Inflammatory macrophage treated with lipopolysaccharide for 4 hours (primary cell): Measurements from ENCODE around the gene C17orf67.
A peak's percentile ranks its signal among the peaks of the same experiment; 100 is the strongest.

ENCODE experiments used
- DNase-seq: peaks from one replicate; pipeline ENCODE4 v3.0.0-alpha.2; 2020

Gene C17orf67, protein sequence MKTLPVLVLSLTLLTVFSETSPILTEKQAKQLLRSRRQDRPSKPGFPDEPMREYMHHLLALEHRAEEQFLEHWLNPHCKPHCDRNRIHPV

DNA sequence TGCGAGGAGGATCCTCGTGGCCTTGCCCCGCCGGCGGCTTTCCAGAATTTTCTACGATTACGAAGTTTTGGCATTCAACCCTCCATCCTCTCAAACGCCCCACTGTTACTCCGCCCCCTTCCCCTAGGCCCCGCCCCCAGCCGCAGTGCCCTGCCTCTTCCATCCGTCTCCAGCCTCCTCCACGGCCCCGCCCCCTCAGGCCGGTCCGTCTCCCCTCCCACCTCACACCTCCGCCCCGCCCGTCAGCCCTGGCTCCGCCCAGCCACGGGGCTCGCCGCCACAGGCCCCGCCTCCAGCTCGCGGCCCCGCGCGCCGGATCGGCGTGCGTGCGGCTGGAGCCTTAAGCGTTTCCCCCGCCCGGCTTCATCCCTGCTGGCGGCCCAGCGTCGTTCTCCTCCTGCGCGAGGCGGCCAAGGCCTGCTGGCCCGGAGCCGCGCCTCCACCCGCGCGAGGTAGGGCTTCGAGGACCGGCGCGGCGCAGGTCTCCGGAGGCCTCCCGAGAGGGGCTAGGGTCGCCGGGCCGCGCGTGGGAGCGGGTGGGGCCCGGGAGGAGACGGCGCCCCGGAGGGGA lies at the start of gene C17orf67, which contains the start of gene DGKE:
TSS of gene C17orf67 (minus strand) at position 112 of the 571 bp plus-strand sequence. CDS start 18,110 bp downstream, outside the sequence.
TSS of gene DGKE (plus strand) at position 343 of the 571 bp plus-strand sequence. CDS start 645 bp downstream, outside the sequence.
- peak; percentile 95 for DNase-seq

DNA sequence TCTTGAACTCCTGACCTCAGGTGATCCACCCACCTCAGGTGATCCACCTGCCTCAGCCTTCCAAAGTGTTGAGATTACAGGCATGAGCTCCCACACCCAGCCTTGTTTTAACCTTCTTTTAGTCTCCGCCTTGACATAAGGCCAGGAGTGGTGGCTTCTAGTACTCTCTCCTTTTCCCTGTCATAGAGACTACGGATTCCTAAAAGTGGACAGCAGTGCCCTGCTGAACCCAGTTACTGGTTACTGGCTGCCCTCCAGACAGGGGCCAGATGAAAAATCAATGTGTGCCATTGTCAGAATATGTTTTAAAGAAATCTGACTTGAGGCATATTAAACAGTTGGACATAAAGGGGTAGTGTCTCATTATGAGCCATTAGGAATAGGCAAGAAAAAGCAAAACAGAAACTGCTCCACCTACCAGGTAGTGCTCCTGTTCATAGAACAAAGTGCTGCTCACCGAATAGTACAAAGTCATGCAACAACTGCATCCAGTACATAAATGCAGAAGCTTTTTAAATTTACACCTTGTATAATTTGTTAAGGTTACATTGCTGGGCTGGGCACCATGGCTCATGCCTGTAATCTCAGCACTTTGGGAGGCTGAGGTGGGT lies 48.1 kb upstream of the C17orf67 start:
- DNase-seq: no peak

DNA sequence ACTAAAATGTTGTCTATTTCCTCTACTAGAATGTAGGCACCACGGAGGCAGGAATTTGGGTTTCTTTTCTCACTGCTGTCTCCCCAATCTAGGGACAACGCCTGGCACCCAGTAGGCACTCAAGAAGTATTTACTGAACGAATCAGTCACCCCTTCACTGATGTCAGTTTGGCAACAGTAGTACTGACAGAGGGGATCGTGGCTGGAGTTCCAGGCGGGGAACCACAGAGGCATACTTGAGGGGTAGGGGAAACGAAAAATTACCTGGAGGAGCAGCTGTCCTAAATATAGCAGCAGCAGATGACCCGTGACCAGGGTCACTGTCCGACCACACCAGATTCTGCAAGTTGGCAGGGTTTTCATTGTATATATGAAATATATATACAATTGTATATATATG lies 46.9 kb upstream of the C17orf67 start:
- no peak for DNase-seq

DNA sequence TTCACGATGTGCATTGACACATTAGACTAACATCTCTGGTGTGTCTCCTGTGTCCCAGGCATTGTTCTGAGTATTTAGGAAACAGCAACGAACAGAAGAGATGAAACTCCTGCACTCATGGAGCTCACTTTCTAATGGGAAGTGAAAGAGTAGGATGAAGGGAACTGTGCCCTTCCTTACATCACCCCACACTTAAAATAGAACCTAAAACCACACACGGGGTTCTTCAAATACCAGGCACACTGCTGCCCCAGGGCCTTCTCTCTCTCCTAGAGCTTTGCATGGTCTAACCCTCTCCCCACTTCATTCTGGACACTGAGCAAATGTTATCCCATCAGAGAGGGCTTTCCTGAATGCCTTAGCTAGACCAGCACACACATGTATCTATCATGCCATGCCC lies 46.4 kb upstream of the C17orf67 start:
- peak; percentile 66 for DNase-seq

DNA sequence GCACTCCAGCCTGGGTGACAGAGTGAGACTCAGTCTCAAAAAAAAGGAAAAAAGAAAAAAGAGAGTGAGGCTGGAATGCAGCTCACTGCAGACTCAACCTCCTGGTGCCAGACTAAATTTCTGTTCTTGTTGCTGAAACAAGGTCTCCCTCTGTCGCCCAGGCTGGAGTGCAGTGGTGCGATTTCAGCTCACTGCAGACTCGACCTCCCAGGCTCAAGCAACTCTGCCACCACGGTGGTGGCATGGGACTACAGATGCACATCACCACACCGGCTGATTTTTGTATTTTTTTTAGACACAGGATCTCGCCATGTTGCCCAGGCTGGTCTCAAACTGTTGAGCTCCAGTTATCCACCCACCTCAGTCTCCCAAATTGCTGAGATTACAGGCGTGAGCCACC lies 45.6 kb upstream of the C17orf67 start:
- no peak for DNase-seq

DNA sequence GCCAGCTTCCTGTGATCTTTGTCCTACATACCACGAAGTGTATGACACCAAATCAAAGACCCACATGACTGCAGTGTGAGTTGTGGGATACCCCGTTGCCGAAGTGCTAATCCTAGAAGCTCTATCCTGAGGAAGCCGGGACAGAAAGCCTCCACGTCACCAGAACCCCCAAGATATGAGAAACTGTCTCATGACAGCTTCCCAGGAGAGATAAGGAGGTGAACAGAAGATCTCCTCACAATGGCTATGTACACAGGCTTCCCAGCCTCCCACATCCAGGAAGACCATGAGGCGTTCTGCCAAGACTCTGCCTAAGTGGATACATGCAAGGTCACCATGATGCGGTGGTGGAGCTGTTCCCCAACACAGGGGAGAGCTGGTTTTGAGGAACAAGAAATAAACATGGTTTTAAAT lies 43.1 kb upstream of the C17orf67 start:
- DNase-seq: no peak

DNA sequence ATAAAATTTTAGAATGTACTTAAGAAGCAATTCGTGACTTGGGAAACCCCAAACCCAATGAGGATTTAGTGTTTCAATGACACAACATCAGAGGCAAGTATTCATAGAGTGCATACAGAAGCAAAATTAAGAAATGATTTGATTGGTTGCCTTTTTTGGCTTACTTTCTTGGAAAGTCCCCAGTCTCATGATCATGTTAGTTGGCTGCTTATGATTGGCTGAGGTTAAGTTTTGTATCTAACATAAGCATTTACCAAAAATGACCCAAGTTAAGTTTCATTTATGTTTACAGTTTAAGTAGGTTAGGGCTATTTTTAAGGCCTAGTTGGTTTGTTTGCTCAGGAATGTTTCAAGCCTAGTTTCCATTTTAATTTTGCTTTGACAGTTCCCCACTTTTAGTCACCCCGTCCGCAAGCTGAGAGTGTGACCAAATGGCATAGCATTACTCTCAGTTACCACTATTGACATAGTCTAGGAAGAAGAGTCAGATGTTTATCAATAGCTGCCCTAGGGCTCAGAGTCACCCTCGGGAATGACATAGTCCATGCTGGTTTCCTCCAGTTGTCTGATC lies 36.4 kb upstream of the C17orf67 start:
- DNase-seq: peak; percentile 87

DNA sequence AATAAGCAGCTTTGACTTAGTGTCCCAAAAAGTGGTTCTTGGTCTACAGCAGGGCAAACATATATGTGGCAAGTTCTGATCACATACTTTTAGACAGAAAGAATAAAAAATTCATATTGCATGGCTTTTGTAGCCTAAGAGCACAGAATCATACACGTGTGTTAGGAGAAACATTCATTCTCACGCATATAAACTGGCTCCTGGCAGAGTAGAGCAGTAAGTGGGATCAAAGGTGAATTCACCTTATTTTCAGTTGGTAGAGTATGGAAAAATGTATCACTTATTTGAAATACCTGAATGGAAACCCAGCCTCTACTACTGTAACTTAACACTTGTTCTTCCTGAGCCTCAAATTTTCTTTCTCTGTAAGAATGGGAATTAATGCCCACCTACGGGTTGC lies 35.0 kb upstream of the C17orf67 start:
- no peak for DNase-seq

DNA sequence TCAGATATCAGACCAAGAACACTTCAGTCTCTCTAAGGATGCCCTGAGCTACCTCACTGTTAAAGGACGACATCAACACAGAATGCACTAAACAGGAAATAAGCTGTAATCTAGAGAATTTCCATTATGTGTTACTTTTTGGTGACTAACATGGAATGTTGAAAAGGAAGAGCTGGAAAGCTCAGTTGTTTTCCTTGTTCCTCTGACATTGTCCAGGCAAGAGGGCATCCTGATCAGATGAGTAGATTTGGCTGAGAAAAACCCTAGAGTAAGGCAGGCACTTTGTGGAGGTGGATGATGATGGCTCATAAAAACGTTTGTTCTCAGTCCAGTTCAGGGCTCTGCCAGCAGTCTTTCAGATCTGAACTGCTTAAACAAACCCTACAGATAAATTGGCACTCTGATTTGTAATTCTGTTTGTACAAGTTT lies 34.2 kb upstream of the C17orf67 start:
- no peak for DNase-seq

DNA sequence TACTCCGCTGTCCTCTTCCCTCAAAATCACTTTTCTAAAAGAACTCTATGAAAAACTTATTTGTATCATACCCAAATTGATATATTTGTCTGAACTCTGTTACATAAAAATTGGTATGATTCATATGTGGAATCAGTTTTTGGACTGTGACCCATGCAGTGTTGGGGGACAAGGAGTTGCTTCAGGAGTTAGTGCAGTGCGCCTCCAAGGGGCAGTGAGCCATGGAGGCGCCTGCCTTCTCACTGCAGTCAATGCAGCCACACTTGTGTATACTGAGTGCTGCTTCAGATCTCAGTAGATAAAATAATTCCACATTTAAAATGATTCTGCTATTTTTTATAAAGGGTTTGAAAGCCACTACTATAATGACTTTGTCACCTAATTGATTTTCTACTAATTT lies 32.8 kb upstream of the C17orf67 start:
- no peak for DNase-seq

DNA sequence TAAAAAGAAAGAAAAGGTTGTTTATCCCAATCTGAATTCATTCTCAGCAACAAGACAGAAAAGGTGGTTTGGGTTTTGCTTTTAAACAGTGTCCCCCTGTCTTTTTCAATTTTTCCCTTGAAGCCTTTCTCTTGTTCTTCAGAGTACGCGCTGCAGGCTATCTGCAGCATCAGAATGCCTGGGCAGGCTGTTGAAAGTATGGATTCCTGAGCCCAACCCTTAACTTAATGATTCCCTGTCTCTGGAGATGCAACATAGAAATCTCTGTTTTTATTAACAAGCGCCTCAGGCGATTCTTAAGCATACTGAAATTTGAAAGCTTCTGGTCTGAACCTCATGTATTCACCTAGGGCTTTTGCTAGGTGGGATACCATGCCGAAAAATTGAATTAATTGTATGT lies 32.4 kb upstream of the C17orf67 start:
- no peak for DNase-seq

DNA sequence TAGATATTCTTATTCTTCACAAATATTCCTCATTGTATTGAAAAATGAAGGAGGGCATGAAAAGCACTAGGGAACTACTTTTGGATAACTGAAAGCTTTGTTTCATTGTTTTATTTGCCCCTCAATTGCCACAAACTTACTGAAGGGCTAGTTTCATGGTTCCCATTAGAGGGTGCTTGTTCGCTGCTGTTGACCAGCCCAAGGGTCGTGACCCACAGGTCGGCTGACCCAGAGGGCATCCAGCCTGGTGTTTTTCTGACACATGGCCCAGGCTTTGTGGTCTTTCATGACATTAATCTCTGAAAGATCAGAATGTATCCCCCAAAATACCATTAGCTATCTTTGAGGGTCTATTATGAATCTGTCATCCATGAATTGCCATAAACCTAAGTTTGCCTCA lies 30.3 kb upstream of the C17orf67 start:
- DNase-seq: no peak

DNA sequence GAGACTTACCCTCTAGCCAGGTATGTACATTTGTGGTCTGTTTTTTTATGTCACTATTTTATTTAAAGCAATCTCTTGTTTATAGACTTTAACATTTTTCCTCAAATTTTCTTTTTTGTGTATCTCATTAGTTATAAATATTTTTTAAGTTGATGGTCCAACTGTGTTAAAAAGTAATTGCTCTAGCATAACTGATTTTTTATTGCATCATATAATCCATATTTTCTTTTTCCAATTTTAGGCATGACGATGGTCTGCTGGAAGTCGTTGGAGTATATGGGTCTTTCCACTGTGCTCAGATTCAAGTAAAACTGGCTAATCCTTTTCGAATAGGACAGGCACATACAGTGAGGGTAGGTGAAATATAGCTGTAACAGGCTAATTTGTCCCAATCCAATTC lies 28.2 kb upstream of the C17orf67 start:
- no peak for DNase-seq

DNA sequence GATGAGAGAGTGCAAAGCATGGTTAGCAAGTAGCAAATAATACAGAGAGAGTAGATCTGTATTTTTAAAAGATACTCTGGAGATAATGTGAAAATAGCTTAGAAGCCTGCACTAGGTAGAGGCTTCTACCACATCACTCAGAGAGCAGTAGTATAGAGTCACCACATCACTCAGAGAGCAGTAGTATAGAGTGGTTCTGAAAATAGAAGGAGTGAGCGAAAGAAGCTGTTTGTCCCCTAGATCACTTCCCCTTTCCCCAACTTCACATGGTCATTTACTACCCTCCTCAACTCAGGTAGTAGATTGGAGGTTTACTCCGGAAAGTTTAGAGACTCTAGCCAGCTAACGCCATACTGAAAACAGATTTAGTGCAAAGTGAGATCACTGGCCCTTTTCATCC lies 17.3 kb upstream of the C17orf67 start:
- DNase-seq: no peak

DNA sequence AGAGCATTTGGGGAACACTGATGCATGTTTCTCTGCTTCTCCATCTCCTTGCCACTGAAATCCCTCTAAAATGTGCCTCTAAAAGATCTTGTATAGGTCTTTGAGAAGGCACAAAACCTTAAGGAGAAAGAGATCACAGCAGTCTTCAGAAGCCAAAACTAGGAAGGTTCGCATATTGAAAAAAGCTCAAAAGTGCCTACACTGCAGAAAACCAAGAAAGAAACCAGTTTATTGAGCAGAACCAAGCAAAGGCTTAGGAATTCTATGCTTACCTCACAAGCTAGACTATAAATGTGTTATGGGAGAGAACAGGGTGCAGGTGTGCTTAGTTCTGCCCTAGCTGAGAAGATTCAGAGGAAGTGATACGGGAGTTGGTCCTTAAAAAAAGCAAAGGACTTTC lies 16.9 kb upstream of the C17orf67 start:
- DNase-seq: no peak

DNA sequence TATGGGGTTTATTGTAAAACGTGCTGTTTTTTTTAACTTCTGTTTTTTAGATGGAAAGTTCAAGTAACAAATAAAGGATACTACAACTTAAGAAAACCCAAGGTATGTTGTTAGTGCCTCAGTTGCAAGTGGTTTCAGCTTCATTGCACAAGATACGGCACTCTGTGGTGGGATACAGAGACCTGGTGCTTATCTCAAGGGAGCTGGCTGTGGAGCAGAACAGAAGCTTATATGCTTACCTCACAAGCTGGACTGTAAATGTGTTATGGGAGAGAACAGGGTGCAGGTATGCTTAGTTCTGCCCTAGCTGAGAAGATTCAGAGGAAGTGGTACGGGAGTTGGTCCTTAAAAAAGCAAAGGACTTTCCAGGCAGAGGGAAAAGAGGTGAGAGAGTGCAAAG lies 15.4 kb upstream of the C17orf67 start:
- DNase-seq: no peak

DNA sequence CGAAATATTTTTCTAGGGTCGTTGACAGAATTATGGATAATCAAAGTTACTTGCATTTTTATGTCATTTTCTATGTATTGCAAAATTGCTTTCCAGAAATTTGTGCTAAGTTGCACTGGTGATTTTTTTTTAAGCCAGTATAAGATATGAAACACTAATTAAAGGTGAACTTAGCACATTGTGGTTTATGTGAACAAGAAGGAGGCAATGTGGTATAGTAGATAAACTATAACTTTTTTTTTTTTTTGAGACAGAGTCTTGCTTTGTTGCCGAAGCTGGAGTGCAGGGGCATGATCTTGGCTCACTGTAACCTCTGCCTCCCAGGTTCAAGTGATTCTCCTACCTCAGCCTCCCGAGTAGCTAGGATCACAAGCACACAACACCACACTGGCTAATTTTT lies 13.4 kb upstream of the C17orf67 start:
- no peak for DNase-seq

DNA sequence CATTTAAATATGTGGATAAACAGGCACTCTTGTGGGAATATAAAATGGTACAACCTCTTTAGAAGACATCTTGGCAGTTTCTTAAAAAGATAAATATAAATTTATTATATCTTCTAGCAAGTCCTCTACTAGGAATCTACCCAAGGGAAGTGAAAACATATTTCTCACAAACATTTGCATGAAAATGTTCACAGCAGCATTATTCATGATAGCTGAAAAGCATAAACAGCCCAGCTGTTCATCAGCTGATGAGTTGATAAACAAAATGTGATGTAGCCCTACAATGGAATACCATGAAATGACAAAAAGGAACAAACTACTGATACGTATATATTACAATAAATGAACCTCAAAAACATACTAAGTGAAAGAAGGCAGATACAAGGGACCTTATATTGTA lies 12.2 kb upstream of the C17orf67 start:
- no peak for DNase-seq

DNA sequence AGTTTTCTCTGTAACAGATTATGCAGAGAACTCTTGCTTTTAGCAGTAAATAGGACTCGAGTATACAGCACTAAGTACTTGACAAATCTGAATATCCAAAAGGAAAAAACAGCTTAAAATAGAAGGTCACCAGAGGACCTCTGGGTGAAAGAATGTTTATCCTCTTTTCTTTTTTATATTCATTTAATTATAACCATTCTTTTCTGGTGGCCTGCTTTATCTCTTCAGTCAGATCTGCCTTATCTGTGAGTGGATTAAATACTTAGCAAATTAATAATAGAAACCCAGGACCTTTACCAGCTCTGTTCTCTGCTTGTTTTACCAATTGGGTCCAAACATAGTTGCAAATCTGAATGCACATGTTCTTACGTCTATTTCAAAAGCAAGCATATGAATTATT lies 8.9 kb upstream of the C17orf67 start:
- no peak for DNase-seq

DNA sequence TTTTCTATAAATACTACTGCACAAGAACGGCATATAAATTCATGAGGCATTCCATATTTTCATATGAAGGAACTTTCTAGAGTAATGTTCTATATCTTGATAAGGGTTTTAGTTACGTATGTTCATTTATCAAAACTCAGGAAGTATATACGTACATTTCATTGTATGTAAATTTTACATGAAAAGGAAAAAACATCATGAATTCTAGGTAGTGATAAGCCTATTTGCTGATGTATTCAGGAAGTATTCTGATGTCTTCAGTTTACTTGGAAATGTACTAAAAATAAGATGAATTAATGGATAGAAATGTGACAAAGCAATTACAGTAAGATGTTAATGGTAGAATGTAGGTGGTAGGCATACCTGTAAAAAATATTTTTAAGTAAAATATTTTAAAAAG lies 5.0 kb upstream of the C17orf67 start:
- DNase-seq: no peak

DNA sequence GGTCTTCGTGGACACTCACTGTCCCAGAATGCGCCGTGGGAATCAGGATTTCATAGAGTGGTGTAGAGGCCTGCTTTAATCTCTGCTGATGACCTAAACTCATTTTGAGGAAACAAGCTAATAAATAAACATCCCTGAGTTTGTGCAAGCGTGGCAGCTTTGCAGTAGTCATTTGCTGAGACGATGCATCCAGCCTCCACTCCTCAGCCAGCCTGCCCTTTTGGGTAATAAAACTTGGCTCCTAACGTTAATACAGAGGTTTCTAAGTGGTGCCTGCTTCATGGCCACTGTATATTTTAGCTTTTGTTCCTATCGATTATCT lies 1.5 kb upstream of the C17orf67 start:
- peak; percentile 50 for DNase-seq

DNA sequence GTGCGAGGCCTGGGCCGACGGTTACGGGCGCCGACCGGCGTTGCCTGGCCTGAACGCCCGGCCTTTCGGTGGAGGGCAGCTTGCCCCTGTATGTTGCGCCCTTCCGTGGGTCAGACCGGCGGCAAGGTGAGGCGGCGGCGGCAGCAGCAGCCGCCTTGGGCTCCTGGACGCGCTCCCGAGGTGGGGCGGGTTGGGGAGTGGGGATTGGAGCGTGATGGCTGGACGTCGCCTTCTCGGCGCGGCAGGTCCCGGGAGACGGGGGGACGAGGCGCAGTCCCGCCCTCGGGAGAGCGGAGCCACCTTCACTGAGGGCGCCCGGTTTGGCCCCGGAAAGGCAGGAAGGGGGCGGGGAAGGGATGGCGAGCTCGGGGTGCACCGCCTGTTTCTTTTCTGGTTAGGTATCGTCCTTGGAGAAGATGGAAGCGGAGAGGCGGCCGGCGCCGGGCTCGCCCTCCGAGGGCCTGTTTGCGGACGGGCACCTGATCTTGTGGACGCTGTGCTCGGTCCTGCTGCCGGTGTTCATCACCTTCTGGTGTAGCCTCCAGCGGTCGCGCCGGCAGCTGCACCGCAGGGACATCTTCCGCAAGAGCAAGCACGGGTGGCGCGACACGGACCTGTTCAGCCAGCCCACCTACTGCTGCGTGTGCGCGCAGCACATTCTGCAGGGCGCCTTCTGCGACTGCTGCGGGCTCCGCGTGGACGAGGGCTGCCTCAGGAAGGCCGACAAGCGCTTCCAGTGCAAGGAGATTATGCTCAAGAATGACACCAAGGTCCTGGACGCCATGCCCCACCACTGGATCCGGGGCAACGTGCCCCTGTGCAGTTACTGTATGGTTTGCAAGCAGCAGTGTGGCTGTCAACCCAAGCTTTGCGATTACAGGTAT lies 902 bp upstream of the C17orf67 start:
- peak; percentile 23 for DNase-seq

DNA sequence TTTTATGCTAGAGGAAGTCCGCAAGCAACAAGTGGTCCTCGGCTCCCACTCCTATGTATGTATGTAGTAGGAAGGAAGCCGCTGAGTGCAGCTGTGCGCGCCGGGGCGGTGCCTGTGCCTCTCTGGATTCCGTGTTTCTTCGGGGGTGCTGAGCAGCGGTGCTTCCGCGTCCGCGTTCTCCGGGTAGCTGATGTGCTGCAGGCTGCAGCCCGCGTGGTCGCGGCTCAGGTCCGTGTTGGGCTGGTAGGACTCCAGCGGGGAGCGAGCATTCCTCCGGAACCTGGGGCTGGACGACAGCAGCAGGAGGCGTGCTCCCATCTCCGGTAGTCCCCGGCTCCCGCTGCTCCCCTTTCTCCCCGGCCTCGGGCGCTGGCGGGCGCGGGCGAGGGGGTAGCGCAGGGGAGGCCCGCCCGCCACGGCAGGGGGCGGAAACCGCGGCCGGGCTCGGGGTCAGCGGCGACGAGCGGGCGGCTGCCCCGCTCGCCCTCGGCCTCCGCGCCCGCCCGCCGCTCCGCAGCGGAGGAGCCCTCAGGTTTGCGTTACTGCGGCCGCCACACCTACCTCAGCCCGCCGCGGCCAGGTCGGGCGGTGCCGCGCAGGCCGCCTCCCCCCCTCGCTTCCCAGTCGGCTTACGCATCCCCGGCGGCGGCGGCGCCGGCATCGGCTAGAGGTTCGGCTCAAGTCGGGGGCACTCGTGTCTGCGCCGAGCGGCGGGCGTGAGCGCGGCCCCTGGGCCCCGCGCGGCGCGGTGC lies 487 bp downstream of the C17orf67 start:
- peak; percentile 75 for DNase-seq
